GM18907 (cell line): ENCODE results near the gene NPFF.
"Not testable (repeated sequence)": the region's sequence is repeated elsewhere in the genome, so short reads cannot be mapped to it uniquely, and the experiment has no call there.

ENCODE experiments used
- ATAC-seq: cut with Tn5 transposase; IDR thresholded peaks from one replicate; pipeline ENCODE4 v1.9.1; 2021; ENCODE audit warnings: mild to moderate bottlenecking, moderate library complexity; ENCODE audit not compliant: unreplicated experiment

The NPFF gene

GRCh38 chr12:53506881-53507602 is at the start of gene NPFF:
Gene NPFF, minus strand, starts transcription at chr12:53507484. Its CDS starts 10 bp downstream, at chr12:53507474.
- no peak for ATAC-seq

- ATAC-seq = no peak
These were observed 45.4 kb upstream of the NPFF start for GRCh38 chr12:53552361-53553327.

- no peak for ATAC-seq
These were observed 44.6 kb upstream of the NPFF start for GRCh38 chr12:53551889-53552291.

GRCh38 chr12:53550595-53550994 is 43.3 kb upstream of the NPFF start:
- no peak for ATAC-seq

- not testable (repeated sequence) for ATAC-seq
These were observed 42.8 kb upstream of the NPFF start for GRCh38 chr12:53550131-53550530.

- not testable (repeated sequence) for ATAC-seq
These were observed 41.1 kb upstream of the NPFF start for GRCh38 chr12:53548354-53548753.

- no peak for ATAC-seq
These were observed 36.3 kb upstream of the NPFF start for GRCh38 chr12:53543539-53543938.

- ATAC-seq = no peak
These were observed 32.2 kb upstream of the NPFF start for GRCh38 chr12:53539526-53539925.

- no peak for ATAC-seq
These were observed 31.0 kb upstream of the NPFF start for GRCh38 chr12:53538209-53538689.

GRCh38 chr12:53536962-53537361 is 29.7 kb upstream of the NPFF start:
- no peak for ATAC-seq

- no peak for ATAC-seq
These were observed 26.2 kb upstream of the NPFF start for GRCh38 chr12:53533471-53533870.

GRCh38 chr12:53532524-53533445 is 25.5 kb upstream of the NPFF start:
- no peak for ATAC-seq

- ATAC-seq = no peak
These were observed 24.7 kb upstream of the NPFF start for GRCh38 chr12:53532021-53532420.

- ATAC-seq = no peak
These were observed 23.6 kb upstream of the NPFF start for GRCh38 chr12:53530920-53531319.

GRCh38 chr12:53530061-53530460 is 22.8 kb upstream of the NPFF start:
- ATAC-seq = no peak

- no peak for ATAC-seq
These were observed 17.2 kb upstream of the NPFF start for GRCh38 chr12:53524476-53524875.

GRCh38 chr12:53523131-53523530 is 15.8 kb upstream of the NPFF start:
- no peak for ATAC-seq

- no peak for ATAC-seq
These were observed 11.1 kb upstream of the NPFF start for GRCh38 chr12:53518381-53518780.

- ATAC-seq = no peak
These were observed 9.6 kb upstream of the NPFF start for GRCh38 chr12:53516758-53517455.

- ATAC-seq = no peak
These were observed 8.0 kb upstream of the NPFF start for GRCh38 chr12:53515291-53515680.
